ENCODE results near the gene KAZALD1. TPM values are rescaled to one million over a fixed set of nuclear protein-coding genes. Genes with fewer than 3 reads are reported as not detected.

Gene KAZALD1
- total RNA-seq, 3 donors from 2014 or later, result 2.8 to 4.9 (median 4.5) TPM

DNA sequence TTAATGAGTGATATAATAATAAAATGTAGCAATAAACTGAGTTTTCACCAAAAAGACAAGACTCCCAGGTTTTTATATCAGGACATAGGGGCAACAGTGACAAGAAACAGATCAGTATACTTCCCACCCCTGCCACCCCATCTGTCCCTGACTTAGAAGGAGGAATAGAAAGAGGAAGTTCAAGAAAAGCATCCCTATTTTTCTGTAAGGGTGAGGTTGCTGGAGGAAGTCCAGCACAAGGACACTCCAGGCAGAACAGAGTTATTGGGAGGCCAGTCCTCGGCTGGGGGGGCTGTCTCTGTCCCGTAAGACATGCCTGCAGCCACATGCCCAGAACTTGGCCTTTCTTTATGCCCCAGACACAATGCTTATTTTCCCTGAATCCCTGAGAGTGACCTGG is 52.9 kb downstream of the KAZALD1 start:
- Histone ChIP-seq H3K27ac (no peak overlapping the region), H3K36me3 (no peaks in the 10 kb centered on the region), H3K9me3 (no peaks in the 10 kb centered on the region), H3K27me3 (peaks cover 0 to 47% of the 10 kb centered on the region in 2 donors), H3K4me3 (no peak overlapping the region), H3K4me1 (no peaks in the 10 kb centered on the region)
- TF ChIP-seq POLR2AphosphoS5 (IDR thresholded peaks at IDR 0.05), result no peak
- TF ChIP-seq, protein P1, sequence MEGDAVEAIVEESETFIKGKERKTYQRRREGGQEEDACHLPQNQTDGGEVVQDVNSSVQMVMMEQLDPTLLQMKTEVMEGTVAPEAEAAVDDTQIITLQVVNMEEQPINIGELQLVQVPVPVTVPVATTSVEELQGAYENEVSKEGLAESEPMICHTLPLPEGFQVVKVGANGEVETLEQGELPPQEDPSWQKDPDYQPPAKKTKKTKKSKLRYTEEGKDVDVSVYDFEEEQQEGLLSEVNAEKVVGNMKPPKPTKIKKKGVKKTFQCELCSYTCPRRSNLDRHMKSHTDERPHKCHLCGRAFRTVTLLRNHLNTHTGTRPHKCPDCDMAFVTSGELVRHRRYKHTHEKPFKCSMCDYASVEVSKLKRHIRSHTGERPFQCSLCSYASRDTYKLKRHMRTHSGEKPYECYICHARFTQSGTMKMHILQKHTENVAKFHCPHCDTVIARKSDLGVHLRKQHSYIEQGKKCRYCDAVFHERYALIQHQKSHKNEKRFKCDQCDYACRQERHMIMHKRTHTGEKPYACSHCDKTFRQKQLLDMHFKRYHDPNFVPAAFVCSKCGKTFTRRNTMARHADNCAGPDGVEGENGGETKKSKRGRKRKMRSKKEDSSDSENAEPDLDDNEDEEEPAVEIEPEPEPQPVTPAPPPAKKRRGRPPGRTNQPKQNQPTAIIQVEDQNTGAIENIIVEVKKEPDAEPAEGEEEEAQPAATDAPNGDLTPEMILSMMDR (IDR thresholded peaks at IDR 0.05), result no peak
- TF ChIP-seq POLR2A (IDR thresholded peaks at IDR 0.05), result no peak
- intact Hi-C loops (cut with DNase I; ENCODE audit: low total_unique reads), result no loop called here
- DNase-seq (ENCODE audit: low spot score in 2 of 2), result no peak

Other genes starting within 250 kb of the KAZALD1 start
- 10 to 100 TPM; 24.8 to 34.2 (median 31.8) TPM for gene SLF2, start 149.0 kb upstream of the KAZALD1 start, total RNA-seq
- gene SEMA4G, start 92.5 kb upstream of the KAZALD1 start, total RNA-seq, result 1 to 10 TPM in 2 of 3 donors, under 1 TPM in 1; 0.48 to 2.9 (median 2.2) TPM
- gene MRPL43, start 74.5 kb upstream of the KAZALD1 start, total RNA-seq, result 100 to 1,000 TPM in 1 of 3 donors, 10 to 100 TPM in 2; 75.4 to 104 (median 84.6) TPM
- gene TWNK, start 74.4 kb upstream of the KAZALD1 start, total RNA-seq, result 1 to 10 TPM; 3.4 to 7.5 (median 5.3) TPM
- gene LZTS2, start 62.2 kb upstream of the KAZALD1 start, total RNA-seq, result 10 to 100 TPM; 44.0 to 67.5 (median 61.3) TPM
- 1 to 10 TPM in 1 of 3 donors, under 1 TPM in 2; 0.48 to 2.3 (median 0.66) TPM for gene PDZD7, start 30.9 kb upstream of the KAZALD1 start, total RNA-seq
- gene SFXN3, start 30.8 kb upstream of the KAZALD1 start, total RNA-seq, result 10 to 100 TPM; 63.7 to 90.4 (median 75.7) TPM
- not detected for gene TLX1, start 69.3 kb downstream of the KAZALD1 start, total RNA-seq
- gene LBX1, start 167.5 kb downstream of the KAZALD1 start, total RNA-seq, result not detected